Stimulated activated CD4-positive, alpha-beta T cell treated with anti-CD3 and anti-CD28 coated beads, TNF-alpha, amount 100 ng/mL, for 1 hour (primary cell): ENCODE measurements around the gene CDCP2.
"Not testable (repeated sequence)": the region's sequence is repeated elsewhere in the genome, so short reads cannot be mapped to it uniquely, and the experiment has no call there.

ENCODE experiments used
- DNase-seq, 3 donors: peaks; one replicate each; pipeline ENCODE4 v3.0.0-alpha.2; 2020; ENCODE audit warnings: low read depth in 3 of 3, low spot score in 1 of 3

The CDCP2 gene

DNA sequence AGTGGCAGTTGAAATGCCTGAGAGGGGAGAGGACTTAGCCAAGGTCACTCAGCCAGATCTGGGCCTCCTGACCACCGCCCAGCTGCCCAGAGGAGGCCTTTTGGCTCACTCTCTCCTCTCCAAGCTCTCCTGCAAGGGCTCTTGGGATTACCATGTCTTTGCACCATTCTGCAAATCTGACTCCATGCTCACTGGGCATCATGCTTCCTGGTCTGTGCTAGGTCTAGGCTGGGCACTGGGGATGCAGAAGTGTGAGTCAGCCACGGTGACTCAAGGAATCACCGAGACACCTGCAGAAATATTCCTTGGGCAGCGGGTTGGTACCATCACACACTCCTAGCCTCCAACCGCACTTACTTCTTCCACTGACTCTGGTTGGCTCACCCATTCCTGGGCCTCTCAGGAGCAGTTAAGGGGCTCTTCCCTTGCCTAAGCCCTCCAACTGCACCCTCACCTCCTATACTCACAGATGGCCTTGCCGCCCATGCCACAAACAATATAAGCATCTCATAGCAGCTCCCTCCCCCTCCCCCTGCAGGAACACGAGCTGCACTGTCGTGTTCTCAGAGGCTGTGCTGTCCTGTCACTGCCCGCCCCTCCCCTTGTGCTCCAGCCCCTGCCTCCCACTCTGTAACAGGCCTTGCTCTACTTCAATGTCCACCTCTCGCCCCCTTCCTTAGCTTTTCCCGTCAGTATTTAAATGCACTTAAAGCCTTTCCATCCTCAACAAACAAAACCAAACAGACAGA, 34.8 kb downstream of the CDCP2 start:
- no peak for DNase-seq

DNA sequence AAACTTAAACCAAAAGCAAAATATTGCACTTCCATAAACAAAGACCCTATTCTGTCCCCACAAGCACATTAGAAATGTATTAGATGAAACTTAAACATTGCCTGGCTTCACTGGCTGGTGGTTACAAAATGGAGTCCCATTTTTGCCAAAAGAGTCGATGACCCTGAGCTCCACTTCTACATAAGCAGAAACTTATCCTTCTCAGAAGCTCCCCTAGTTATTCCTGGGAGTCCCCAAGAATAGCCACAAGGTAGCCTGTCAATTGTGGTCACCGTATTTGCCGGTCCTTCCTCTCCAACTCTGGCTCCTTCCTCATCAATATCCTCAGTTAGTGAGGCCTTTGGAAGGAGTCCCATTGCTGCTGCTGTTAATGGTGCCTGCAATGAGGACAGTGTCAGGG, 37.3 kb downstream of the CDCP2 start:
- DNase-seq: no peak

DNA sequence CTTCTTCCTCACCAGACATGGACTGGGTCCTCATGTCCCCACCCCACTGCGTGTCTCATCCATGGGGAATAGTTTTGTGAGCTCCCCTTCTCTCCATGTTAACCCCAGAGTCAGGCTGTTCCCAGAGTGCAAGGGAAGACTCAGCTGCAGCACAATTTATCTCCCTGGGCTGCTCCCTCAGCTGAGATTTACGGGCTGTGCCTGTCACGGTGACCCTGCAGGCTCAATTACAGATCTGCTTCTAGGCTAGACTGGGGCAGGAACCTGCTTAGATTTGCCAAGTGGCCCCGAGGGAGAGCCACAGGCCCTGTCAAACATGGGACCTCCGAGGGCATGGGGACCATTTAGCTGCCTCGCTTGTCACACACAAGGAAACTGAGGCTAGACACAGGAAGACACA, 37.8 kb downstream of the CDCP2 start:
- DNase-seq: no peak

DNA sequence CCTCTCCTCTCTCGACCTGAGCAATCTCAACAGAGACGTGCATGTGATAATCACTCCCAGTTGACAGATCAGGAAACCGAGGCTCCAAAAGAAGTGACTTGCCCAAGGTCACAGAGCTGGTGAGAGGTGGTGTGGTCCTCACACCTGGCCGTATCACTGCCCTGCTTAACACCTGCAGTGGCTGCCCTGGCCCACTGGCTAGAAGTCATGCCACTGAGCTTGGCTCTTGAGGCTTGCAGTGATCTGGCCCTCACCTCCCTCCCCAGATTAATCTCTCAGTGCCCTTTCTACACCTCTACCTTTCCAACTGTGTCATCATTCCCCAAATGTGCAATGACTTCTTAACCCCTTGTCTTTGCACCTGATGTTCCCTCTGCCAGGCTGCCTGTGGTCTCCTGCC, 38.8 kb downstream of the CDCP2 start:
- no peak for DNase-seq

DNA sequence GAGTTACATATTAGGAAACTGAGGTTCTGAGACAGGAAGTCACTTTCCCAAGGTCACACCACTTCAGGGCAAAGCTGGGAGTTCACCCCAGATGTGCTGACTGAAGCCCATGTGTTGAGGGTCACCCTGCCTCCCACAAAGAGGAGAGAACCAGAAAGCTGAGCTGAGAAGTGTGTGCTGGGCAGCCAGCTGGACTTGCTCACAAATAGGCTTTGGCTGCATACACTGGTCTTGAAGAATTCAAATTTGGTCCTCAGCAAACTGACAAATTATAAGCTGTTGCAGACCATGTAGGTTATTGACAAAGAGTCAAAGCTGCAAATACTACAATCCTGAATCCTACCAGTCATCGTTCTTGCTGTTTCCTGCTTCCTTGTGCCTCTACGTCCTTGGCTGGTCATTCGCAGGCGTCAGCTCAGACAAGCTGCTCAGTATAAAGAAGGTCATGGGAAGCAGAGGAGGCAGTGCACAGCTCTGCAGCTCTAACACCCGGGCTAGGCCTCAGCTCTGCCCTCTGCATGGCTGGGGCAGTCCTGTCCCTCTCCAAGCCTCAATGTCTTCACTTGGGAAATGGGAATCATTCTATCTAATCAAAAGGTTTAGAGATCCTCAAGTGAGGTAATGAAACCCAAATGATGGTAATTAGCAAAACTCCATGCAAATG, 40.0 kb downstream of the CDCP2 start:
- DNase-seq: no peak

DNA sequence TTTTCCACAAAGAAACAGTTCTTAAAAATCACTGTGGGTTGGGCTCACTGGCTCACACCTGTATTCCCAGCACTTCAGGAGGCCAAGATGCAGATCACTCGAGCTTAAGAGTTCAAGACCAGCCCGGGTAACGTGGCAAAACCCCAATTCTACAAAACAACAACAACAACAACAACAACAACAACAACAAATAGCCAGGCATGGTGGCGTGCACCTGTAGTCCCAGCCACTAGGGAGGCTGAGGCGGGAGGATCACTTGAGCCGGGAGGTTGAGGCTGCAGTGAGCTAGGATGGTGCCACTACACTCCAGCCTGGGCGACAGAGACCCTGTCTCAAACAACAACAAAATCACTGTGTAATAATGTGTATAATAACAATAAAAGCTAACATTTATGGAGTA, 40.8 kb downstream of the CDCP2 start:
- no peak for DNase-seq

DNA sequence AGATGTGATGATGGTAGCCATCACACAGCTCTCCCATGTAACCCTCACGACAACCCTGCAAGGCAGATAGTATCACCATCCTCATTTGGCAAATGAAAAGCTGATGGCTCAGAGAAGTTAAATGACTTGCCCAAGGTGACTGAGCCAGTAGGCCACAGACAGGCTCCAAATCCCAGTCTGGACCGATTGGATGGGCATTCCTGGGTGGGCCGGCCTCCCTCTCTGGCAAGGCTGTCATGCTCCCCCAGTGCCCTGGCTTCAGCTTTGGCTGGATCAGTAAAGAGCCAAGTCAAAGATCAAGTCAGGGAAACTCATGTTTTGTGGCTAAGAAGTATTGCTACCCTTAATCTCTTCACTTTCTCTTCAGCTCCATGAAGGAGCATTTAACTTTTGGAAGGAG, 41.2 kb downstream of the CDCP2 start:
- DNase-seq: no peak

DNA sequence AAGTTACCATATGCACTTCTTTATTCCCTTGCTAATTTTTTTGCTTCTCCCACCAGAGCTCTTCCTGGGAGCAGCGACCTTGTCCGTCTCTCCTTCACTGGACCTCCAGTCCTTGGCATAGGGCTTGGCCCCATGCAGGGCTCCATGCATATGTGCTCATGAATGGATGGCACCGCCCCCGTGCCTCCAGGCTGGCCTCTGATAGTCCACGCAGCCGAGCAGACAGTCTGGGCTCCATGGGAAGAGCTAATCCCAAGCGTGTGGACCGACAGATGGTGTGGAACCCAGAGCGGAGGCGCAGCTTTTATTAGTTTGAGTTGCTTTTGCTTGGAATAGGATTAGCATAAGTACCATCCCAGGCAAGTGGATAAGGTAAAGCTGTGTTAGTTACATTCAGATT, 41.8 kb downstream of the CDCP2 start:
- no peak for DNase-seq

DNA sequence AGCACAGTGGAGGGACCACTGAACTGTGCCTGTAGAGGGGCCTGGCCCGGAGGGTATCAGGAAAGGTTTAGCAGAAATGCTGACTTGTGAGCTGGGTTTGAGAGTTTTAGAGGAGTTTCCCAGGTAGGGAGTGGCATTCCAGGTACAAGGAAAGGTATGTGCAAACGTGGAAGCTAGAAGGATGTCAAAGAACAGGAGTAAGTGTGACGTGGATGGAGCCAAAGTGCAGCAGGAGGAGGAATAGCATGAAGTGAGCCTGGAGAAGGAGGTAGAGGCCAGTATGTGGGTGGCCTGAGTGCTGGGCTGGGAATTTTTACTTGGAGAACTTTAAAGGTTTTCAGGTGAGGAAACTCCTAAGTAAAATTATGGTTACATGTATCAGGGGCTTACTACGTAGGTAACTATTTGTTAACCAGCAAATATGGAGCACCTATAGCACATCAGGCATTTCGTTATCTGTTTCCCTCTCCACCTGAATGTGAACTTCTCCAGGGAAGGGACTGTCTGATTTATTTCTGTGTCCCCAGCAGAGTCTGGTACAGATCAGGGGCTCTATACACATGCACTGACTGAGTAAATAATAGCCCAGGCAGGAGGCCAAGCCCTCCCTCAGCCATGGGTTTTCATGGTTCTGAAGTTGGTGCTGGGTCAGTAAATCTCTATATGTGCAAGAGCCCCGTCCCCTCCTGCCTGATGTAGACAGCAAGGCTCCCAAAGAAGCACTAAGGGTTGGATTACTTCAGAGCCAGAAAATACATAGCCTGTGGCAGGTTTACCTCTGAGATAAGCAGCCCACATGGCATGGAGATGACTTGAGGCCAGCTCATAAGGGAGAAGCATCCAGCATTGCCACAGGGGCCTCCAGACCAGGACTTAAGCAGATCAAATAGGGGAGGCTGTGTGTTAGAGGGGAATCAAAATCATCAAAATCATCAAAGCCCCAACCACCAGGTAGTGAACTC, 43.4 kb downstream of the CDCP2 start:
- no peak for DNase-seq

DNA sequence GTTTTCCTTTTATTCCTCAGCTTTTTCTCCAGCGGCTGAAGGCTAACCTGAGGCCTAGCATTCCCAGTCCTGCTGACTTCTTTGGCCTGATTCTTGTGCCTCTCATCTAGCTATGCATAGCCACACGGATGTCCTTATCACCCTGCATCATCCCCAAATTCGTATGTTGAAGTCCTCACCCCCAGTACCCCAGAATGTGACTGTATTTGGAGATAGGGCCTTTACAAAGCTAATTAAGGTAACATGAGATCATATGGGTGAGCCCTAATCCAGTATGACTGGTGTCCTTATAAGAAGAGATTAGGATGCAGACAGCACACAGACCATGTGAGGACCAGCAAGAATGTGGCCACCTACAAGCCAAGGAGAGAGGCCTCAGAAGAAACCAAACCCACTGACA, 44.6 kb downstream of the CDCP2 start:
- no peak for DNase-seq

DNA sequence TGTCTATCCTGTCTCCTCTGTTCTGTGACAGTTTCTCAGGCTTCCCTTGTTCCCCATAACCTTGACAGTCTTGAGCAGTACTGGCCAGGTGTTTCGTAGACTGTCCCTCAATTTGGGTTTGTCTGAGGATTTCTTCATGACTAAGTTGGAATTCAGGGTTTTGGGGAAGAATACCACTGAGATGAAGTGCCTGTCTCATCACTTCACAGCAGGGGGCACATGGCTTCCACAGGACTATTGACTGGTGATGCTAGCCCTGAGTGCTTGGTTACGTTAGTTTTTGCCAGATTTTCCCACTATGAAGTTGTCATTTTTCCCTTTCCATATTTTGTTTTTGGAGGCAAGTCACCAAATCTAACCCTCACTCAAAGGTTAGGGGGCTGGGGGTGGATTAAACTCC, 45.7 kb downstream of the CDCP2 start:
- DNase-seq: no peak

DNA sequence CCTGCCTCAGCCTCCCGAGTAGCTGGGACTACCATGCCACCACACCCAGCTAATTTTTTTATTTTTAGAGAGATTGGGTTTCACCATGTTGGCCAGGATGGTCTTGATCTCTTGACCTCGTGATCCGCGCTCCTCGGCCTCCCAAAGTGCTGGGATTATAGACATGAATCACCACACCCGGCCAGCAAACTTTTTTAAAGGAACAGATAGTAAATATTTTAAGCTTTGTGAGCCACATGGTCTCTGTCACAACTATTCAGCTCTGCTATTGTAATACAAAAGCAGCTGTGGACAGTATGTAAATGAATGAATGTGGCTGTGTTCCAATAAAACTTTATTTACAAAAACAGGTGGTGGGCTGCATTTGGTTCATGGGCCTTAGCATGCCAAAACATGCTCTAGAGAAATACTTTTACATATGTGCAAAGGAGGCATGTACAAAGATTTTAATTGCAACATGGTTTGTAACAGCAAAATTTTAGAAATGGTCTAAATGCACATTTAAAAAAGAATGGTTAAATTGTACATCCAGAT, 47.0 kb downstream of the CDCP2 start:
- DNase-seq: no peak

DNA sequence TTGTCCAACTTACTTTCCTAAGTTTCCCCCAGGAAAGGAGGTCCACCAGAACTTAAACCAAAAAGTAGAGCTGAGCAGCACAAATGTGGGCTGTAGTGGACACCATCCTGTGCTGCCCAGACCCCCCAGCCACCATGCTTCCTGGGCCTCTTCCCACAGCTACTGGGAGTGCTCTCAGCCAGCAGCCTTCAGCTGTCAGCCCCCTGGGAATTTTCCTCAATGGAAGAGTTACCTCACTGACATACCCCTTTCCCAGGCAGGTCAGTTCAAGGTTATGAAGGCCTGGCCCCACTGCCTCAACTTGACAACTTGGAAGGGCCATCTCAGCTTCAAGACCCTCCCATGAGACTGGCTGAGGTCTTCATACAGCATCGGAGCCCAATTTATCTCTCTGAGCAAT, 47.7 kb downstream of the CDCP2 start:
- DNase-seq: no peak

DNA sequence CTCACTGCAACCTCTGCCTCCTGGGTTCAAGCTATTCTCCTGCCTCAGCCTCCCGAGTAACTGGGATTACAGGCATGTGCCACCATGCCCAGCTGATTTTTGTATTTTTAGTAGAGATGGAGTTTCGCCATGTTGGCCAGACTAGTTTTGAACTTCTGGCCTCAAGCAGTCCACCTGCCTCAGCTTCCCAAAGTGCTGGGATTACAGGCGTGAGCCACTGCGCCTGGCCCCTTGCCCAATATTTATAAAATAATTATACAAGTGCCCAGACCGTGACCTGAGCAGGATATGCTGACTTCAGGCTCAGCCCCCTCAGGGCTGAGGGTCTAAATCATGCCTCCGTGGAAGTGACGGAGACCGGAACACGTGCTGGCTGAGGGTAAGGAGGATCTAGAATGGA, 48.2 kb downstream of the CDCP2 start:
- DNase-seq: not testable (repeated sequence)

DNA sequence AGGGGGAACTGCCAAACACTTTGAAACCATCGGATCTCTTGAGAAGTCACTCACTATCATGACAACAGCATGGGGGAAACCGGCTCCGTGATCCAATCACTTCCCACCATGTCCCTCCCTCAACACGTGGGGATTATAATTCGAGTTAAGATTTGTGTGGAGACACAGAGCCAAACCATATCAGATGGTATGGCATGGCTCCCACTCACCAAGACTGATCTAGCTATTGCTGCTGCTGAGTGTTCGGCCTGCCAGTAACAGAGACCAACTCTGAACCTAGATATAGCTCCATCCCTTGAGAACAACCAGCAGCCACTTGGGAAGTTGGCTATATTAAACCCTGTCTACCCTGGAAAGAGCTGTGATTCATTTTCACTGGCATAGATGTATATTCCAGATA, 49.4 kb downstream of the CDCP2 start:
- DNase-seq: no peak

DNA sequence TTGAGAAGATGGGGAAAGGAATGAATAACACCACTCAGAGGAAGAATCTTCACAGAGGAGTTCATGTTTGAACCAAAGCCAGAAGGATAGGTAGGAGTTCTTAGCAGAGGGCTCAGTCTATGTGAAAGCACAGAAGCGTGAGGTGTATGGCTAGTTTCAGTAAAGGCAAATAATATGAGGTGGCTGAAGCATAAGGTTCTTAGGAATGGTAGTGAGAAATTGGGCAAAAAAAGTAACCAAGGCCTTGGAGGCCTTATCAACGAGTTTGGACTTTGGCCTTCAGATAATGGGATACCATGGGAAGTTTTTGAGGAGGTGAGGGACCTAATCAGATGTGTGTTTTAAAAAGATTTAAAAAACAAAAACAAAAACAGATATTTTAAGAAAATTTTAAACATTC, 52.3 kb downstream of the CDCP2 start:
- no peak for DNase-seq

DNA sequence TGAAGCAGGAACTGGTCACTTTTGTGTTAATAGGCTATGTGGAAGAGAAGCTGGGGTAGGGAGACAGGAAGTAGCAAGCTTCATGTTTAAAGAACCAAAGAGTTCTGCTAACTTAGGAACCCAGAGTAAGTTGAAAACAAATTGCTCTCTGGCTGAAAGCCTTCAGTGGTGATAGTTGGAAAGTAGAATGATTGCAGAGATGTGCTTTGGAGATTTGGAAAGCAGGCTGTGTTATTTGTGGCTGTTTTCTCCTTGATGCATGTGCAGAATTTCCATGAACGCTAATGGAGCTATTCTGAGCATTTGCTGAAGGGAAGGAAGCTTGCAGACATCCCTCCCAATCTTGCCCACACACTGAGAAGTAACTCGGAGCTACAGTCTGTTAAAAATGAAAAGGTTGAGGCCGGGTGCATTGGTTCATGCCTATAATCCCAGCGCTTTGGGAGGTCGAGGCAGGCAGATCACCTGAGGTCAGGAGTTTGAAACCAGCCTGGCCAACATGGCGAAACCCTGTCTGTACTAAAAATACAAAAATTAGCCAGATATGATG, 53.7 kb downstream of the CDCP2 start:
- DNase-seq: no peak

DNA sequence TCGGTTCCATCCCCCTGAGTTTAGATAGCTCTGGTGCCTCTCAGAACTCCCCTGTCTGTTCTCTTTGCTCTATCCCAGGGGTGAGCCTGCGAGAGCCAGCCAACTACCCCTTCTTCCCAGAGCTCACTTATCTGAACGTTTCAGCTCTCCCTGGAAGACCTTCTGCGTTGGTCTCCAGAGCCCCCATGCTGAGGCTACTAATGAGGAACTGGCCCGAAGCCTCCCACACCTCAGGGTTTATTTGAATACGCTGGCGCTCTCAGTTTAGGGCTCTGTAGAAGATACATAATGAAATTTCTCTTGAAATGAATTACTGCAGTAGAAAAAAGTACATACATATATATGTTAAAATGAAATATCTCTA, 55.9 kb downstream of the CDCP2 start:
- no peak for DNase-seq

DNA sequence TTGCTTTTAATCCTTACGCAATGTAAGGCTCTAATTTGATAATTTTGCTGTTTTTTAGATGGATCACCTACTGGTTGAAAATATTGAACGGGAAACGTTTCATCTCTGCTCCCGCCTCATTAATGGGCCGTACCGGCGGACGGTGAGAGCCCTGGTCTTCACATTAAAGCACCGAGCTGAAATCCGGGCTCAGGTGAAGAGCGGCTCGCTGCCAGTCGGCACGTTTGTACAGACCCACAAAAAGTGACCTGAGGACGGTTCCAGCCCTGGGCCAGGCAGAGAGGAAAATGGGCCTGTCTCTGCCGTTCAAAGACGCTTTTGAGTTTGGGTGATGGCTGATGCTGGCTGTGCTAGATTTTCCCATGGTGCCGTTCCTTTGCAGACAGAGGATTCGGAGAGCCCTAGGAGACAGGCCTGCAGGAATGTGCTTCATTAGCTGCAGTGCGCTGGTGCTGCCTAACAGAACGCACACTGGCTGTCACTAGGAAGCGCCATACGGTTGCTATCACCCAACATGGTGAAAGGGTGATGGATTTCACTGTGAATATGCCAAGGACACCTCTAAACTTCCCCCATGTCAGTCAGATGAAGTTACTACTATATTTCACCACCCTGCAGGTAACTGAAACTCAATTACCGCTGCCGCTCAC, 56.4 kb downstream of the CDCP2 start:
- DNase-seq: no peak

DNA sequence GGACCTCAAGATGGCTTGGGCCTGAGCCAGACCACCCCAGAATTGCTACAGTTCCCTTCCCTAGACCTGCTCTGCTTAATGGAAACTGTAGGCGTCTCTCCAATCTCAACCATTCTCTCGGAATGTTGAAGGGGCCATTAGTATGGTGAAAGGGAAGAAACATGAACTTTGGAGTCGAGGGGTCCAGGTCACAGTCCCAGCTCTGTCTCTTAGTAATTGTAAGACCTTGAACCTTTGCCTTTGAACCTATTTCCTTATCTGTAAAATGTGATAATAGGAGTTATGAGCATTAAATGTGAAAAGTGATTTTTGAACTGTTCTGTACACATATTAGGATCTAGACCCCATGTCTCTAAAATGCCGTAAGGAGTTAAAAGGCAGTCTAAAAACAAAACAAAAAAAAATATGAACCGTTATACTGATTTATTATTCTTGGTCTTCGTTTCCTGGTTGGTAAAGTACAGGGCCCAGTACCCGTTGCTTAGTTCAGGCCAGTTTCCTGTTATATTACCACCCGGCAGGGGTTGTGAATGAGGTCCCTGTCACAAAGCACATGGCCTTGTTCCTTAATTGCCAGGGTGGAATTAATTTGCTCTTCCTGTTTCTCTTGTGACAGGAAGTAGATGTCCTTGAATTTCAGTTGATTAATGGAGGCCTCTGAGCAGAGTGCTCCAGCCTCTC, 57.1 kb downstream of the CDCP2 start:
- no peak for DNase-seq
